SIG-M5 (cell line): ENCODE measurements around the gene MUS81.

ENCODE experiments used
- DNase-seq: peaks from one replicate; lab custom pipeline; 2025; lab: John Stamatoyannopoulos, UW

MUS81 gene

GRCh38 chr11:65861165-65861505, 902 bp downstream of the MUS81 start:
- no peak for DNase-seq

- DNase-seq, result no peak
Measured at GRCh38 chr11:65861533-65862183, 1.4 kb downstream of the MUS81 start.

GRCh38 chr11:65862191-65862735, 2.0 kb downstream of the MUS81 start:
- no peak for DNase-seq

- no peak for DNase-seq
Measured at GRCh38 chr11:65862941-65863888, 3.0 kb downstream of the MUS81 start.

GRCh38 chr11:65863889-65864705, 3.9 kb downstream of the MUS81 start:
- no peak for DNase-seq

- DNase-seq, result no peak
Measured at GRCh38 chr11:65864706-65865471, 4.7 kb downstream of the MUS81 start.

GRCh38 chr11:65865550-65866172, 5.4 kb downstream of the MUS81 start:
- no peak for DNase-seq

GRCh38 chr11:65866509-65867283, 6.5 kb downstream of the MUS81 start:
- no peak for DNase-seq

- no peak for DNase-seq
Measured at GRCh38 chr11:65867284-65868071, 7.2 kb downstream of the MUS81 start.

GRCh38 chr11:65868076-65868667, 7.9 kb downstream of the MUS81 start:
- DNase-seq, result no peak

- DNase-seq, result no peak
Measured at GRCh38 chr11:65868907-65869306, 8.7 kb downstream of the MUS81 start.

- DNase-seq, result no peak
Measured at GRCh38 chr11:65869643-65870306, 9.5 kb downstream of the MUS81 start.

GRCh38 chr11:65870307-65870658, 10.1 kb downstream of the MUS81 start:
- DNase-seq, result no peak

GRCh38 chr11:65870706-65871681, 10.8 kb downstream of the MUS81 start:
- no peak for DNase-seq

GRCh38 chr11:65871811-65872548, 11.7 kb downstream of the MUS81 start:
- DNase-seq, result no peak

GRCh38 chr11:65872586-65873317, 12.5 kb downstream of the MUS81 start, which contains the start of gene EFEMP2:
EFEMP2 (minus strand) TSS chr11:65872800; CDS start chr11:65872354, 446 bp downstream.
- no peak for DNase-seq
